ENCODE results near the gene OR2T11.
"Not testable (repeated sequence)": the region's sequence is repeated elsewhere in the genome, so short reads cannot be mapped to it uniquely, and the experiment has no call there.

OR2T11 gene

GRCh38 chr1:248634991-248635390, at the start of gene OR2T11:
OR2T11 (minus strand) TSS chr1:248635091; CDS start chr1:248627128, 7,963 bp downstream.
- not testable (repeated sequence) for DNase-seq (ENCODE audit: low read depth in 2 of 2)

- DNase-seq (ENCODE audit: low read depth in 2 of 2): no peak
Observed at GRCh38 chr1:248681651-248682050, 46.8 kb upstream of the OR2T11 start.

- DNase-seq (ENCODE audit: low read depth in 2 of 2): no peak
Observed at GRCh38 chr1:248670003-248670402, 35.1 kb upstream of the OR2T11 start.

GRCh38 chr1:248663453-248664328, 28.8 kb upstream of the OR2T11 start:
- DNase-seq (ENCODE audit: low read depth in 2 of 2): not testable (repeated sequence)

GRCh38 chr1:248656797-248657196, 21.9 kb upstream of the OR2T11 start:
- not testable (repeated sequence) for DNase-seq (ENCODE audit: low read depth in 2 of 2)

GRCh38 chr1:248655354-248655753, 20.5 kb upstream of the OR2T11 start, which contains the start of gene OR2T27:
OR2T27 (minus strand) TSS chr1:248655528; CDS start chr1:248650884, 4,644 bp downstream.
- DNase-seq (ENCODE audit: low read depth in 2 of 2): not testable (repeated sequence)

- not testable (repeated sequence) for DNase-seq (ENCODE audit: low read depth in 2 of 2)
Observed at GRCh38 chr1:248648770-248649536, 14.1 kb upstream of the OR2T11 start.

GRCh38 chr1:248645178-248645577, 10.3 kb upstream of the OR2T11 start, which contains the start of gene OR2T35:
OR2T35 (minus strand) TSS chr1:248645278; CDS start chr1:248639258, 6,020 bp downstream.
- not testable (repeated sequence) for DNase-seq (ENCODE audit: low read depth in 2 of 2)

GRCh38 chr1:248642971-248643651, 8.2 kb upstream of the OR2T11 start:
- not testable (repeated sequence) for DNase-seq (ENCODE audit: low read depth in 2 of 2)

- not testable (repeated sequence) for DNase-seq (ENCODE audit: low read depth in 2 of 2)
Observed at GRCh38 chr1:248641583-248641982, 6.7 kb upstream of the OR2T11 start.

DNA sequence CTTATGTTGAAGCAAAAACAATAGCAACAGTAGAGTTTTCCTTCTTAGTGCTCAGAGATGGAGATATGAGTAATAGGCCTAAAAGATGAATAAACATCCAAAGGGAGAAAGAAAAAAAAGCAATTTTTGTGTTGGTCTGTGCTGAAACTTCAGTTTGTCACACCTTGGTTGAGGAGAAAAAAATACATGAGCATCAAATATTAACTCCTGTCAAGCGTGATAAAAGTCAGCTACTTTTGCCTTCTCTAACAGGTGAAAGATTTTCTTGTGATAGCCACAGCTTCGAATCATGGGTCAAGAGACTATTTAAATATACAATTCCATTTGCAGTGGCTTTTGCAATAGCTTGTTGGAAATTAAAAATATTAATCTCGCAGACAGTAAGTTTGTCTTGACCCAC, 6.0 kb upstream of the OR2T11 start:
- not testable (repeated sequence) for DNase-seq (ENCODE audit: low read depth in 2 of 2)

GRCh38 chr1:248639652-248640051, 4.8 kb upstream of the OR2T11 start:
- not testable (repeated sequence) for DNase-seq (ENCODE audit: low read depth in 2 of 2)

DNA sequence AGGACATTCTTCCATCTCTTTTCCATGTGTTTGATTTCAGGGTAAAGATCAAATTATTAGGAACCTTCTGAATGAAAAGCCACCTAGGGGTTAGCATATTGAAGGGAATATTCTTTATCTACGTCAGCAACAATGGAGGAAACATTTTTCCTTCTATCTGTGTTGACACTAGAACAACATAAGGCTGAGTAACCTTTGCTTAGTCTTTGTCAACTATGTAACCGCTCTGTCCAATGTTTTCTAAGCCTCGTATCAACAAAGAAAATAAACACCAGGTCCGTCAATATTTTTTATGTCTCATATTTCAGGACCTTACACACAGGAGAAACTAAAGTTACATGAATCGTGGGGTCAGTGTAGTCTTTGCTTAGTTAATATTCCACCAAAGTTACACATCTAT, 1.7 kb upstream of the OR2T11 start:
- not testable (repeated sequence) for DNase-seq (ENCODE audit: low read depth in 2 of 2)

DNA sequence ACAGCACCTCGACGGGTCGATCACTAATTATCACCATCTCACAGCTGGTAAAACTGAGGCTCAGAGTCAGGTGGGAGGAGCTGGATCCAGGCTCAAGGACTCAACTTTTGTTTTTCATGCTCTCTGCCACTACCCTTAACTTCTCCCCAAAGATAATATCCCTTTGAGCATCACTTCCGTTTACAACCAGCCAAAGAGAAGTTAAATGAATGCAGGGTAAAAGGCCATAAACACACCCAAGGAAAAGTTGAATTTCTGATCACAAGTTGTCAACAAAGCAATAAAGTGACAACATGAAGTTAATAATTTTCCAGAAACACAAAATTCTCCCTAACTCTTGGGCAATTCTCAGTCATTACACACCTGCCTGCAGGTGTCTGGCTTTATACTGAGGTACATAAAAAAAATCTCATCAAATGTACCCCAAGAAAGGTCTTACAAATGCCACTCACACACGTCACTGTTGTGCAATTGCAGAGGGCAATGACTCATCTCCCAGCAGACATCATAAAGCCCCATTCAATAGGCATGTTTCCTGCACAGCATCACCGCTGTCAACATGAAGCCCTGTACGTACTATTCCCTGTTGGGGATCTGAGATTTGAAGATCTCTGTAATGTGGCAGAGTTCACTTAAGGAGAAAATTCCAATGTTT, 3.4 kb downstream of the OR2T11 start:
- no peak for DNase-seq (ENCODE audit: low read depth in 2 of 2)

DNA sequence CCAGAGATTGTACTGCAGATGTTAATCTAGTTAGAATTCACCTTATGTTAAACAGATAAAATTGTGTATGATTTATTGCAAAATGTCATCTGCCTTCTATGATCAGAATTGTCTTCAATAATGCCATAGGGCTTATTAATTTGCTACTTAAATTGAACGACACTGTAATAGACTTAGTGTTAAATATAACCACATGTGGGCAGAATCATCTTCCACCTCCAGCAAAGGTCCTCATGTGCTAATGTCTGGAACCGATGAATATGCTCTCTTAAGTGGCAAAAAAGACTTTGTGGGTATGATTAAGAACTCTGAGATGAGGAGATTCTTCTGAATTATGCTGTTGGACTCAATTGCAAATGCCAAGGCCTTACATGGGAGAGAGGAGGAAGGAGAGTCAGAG, 4.3 kb downstream of the OR2T11 start:
- no peak for DNase-seq (ENCODE audit: low read depth in 2 of 2)

GRCh38 chr1:248627971-248628844, 6.7 kb downstream of the OR2T11 start:
- no peak for DNase-seq (ENCODE audit: low read depth in 2 of 2)

GRCh38 chr1:248625971-248626370, 8.9 kb downstream of the OR2T11 start:
- no peak for DNase-seq (ENCODE audit: low read depth in 2 of 2)

GRCh38 chr1:248625166-248625565, 9.7 kb downstream of the OR2T11 start:
- DNase-seq (ENCODE audit: low read depth in 2 of 2): no peak

DNA sequence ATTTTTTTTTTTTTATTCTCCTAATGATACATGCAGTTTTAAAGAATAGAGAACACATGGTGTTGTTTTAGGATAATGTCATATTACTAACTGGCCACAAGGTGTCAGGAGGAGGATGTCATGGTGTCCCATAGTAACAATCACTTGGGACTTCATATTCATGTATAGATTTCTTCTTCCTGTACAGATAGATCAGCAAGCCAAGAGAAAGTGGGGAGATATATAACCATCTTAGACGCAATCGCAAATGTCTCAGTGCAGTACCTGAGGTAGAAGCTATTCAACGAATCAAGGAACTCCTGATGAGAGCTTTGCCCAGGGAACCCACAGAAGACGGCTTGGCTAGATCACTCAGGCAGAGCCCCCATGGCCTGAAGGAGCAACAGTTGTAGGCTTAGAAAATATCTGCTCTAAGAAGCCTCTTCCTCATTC, 12.3 kb downstream of the OR2T11 start:
- DNase-seq (ENCODE audit: low read depth in 2 of 2): no peak

- DNase-seq (ENCODE audit: low read depth in 2 of 2): no peak
Observed at GRCh38 chr1:248621770-248622169, 13.1 kb downstream of the OR2T11 start.

All from stimulated activated CD4-positive, alpha-beta T cell treated with anti-CD3 and anti-CD28 coated beads, Interleukin-1b, Interleukin-23, amount 100 ng/mL, for 4 hours (primary cell).